DOHH2 (cell line): ENCODE measurements around the gene OR8H3.

Source experiments
- H3F3A ChIP-seq: fragments of 200-600 bp; sonication (generic), shearing (Covaris generic); 2 replicates; pipeline ENCODE4 v1.6.0; 2016; ENCODE audit warnings: antibody characterized with exemption, mild to moderate bottlenecking; ENCODE audit not compliant: control insufficient read depth, insufficient read depth
- H3K27ac ChIP-seq: fragments of 200-600 bp; sonication (generic); 2 replicates; pipeline ENCODE4 v1.5.1; 2014; ENCODE audit warnings: low read depth, mild to moderate bottlenecking, low read length, moderate library complexity
- H3K27me3 ChIP-seq: fragments of 200-600 bp; sonication (generic); 2 replicates; pipeline ENCODE4 v1.6.1; 2014; ENCODE audit warnings: mild to moderate bottlenecking, low read length, mixed read lengths; ENCODE audit not compliant: control insufficient read depth
- H3K36me3 ChIP-seq: fragments of 200-600 bp; sonication (generic); 2 replicates; pipeline ENCODE4 v1.6.1; 2014; ENCODE audit warnings: mild to moderate bottlenecking, low read length, moderate library complexity, mixed read lengths; ENCODE audit not compliant: control insufficient read depth
- H3K4me1 ChIP-seq: fragments of 200-600 bp; sonication (generic); 2 replicates; pipeline ENCODE4 v1.6.1; 2014; ENCODE audit warnings: mild to moderate bottlenecking, low read length, mixed read lengths; ENCODE audit not compliant: control insufficient read depth
- H3K4me2 ChIP-seq: fragments of 200-600 bp; sonication (generic); 2 replicates; pipeline ENCODE4 v1.6.0; 2014; ENCODE audit warnings: mild to moderate bottlenecking, low read length, moderate library complexity
- H3K4me3 ChIP-seq: fragments of 200-600 bp; sonication (generic); 2 replicates; pipeline ENCODE4 v1.5.1; 2014; ENCODE audit warnings: mild to moderate bottlenecking, low read length, mixed read lengths
- H3K79me2 ChIP-seq: fragments of 200-600 bp; sonication (generic); 2 replicates; pipeline ENCODE4 v1.6.1; 2014; ENCODE audit warnings: mild to moderate bottlenecking, low read length, mixed read lengths; ENCODE audit not compliant: control insufficient read depth
- H3K9me2 ChIP-seq: fragments of 200-600 bp; sonication (generic); replicated peaks from 2 replicates; pipeline ENCODE4 v1.6.1; 2014; ENCODE audit warnings: mild to moderate bottlenecking, low read length, mixed read lengths; ENCODE audit not compliant: control insufficient read depth
- H3K9me3 ChIP-seq: fragments of 200-600 bp; sonication (generic); 2 replicates; pipeline ENCODE4 v1.6.1; 2014; ENCODE audit warnings: antibody characterized with exemption, low read length, mixed read lengths; ENCODE audit not compliant: control insufficient read depth, insufficient read depth
- H4K20me1 ChIP-seq: fragments of 200-600 bp; sonication (generic); 2 replicates; pipeline ENCODE4 v1.6.0; 2014; ENCODE audit warnings: low read depth, mild to moderate bottlenecking, antibody characterized with exemption, low read length, moderate library complexity; ENCODE audit not compliant: control insufficient read depth, insufficient read depth
- CTCF ChIP-seq: fragments of 200-600 bp; sonication (generic); IDR thresholded peaks from one replicate; pipeline ENCODE4 v1.5.1; 2014; ENCODE audit warnings: antibody characterized with exemption, mild to moderate bottlenecking, low read depth, low read length; ENCODE audit not compliant: poor library complexity, severe bottlenecking
- EZH2phosphoT487 ChIP-seq: fragments of 200-600 bp; sonication (generic); IDR thresholded peaks from 2 replicates; pipeline ENCODE4 v1.6.1; 2017; ENCODE audit warnings: borderline replicate concordance, mild to moderate bottlenecking, antibody characterized with exemption, low read length, moderate library complexity, mixed read lengths

Gene OR8H3

GRCh38 chr11:56172256-56172830 is 50.2 kb downstream of the OR8H3 start:
- Histone ChIP-seq H3K4me3 (no peak overlapping the region), H3K4me2 (no peak overlapping the region), H3K9me2 (no peaks in the 10 kb centered on the region), H3F3A (no peaks in the 10 kb centered on the region), H3K27ac (no peak overlapping the region), H3K36me3 (no peaks in the 10 kb centered on the region), H4K20me1 (no peaks in the 10 kb centered on the region), H3K9me3 (no peaks in the 10 kb centered on the region), H3K4me1 (no peaks in the 10 kb centered on the region), H3K27me3 (no peaks in the 10 kb centered on the region), H3K79me2 (no peaks in the 10 kb centered on the region)
- TF ChIP-seq CTCF = no peak
- no peak for TF ChIP-seq EZH2phosphoT487
